ENCODE data around the gene SLC7A4.
A peak's percentile ranks its signal among the peaks of the same experiment; 100 is the strongest.

The SLC7A4 gene

GRCh38 chr22:20983081-20983771, 49.1 kb downstream of the SLC7A4 start:
- no peak for DNase-seq (ENCODE audit: low spot score)

- no peak for DNase-seq (ENCODE audit: low spot score)
Observed at GRCh38 chr22:20982563-20982882, 49.8 kb downstream of the SLC7A4 start.

DNA sequence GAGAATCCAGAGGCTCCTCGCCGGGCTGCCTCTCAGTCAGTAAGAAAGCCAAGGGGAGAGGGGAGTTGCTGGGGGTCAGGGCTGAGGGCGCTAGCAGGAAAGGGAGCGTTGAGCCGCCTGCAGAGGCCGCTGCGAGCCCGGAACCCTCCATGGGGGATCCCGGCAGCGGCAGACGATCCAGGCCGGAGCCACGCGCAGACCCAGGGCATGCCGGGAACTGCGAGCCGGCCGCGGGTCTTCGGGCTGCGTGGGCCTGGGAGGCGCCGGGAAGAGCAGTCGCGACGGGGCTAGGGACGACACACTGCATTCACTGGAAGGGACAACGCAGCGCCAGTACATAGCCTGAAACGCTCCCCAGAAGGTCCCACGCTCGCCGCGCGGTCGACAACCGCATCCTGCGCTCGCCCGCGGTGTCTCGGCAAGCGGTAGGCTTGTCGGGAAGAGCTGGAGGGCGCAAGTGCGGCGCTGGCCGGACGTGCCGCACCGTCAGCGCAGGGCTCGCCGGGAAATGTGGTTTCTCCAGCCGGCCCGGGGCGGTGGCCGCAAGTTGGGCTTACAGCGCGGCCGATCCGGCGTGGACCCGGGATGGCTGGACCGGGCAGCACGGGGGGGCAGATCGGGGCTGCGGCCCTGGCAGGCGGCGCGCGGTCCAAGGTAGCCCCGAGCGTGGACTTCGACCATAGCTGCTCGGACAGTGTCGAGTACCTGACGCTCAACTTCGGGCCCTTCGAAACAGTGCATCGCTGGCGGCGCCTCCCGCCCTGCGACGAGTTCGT, 50.4 kb downstream of the SLC7A4 start, which contains the start of gene LZTR1:
Gene LZTR1, plus strand, starts transcription at position 511 of the 776 bp plus-strand sequence. Its CDS starts 75 bp downstream, at position 586.
- peak; percentile 64 for DNase-seq (ENCODE audit: low spot score)

GRCh38 chr22:20980938-20981722, 51.2 kb downstream of the SLC7A4 start:
- DNase-seq (ENCODE audit: low spot score): no peak

DNA sequence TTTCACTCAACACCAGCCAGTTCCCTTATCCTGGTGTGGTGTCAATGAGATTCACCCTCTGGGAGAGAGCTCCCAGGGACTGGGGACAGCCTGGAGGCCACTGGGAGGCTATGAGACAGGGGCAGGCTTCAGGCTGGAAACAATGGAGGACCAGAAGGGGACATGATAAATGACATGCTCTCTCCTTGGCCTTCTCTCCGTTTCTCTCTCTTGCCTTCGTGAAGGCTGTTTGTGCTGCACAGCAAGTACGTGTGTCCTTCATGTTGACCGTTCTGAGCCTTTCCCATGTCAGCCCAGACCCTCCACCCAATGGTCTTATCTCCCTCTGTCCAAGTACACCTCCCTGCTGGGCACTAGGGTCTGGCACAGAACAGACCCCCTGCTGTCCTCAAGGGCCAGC, 51.8 kb downstream of the SLC7A4 start:
- no peak for DNase-seq (ENCODE audit: low spot score)

- DNase-seq (ENCODE audit: low spot score): no peak
Observed at GRCh38 chr22:20979940-20980453, 52.4 kb downstream of the SLC7A4 start.

DNA sequence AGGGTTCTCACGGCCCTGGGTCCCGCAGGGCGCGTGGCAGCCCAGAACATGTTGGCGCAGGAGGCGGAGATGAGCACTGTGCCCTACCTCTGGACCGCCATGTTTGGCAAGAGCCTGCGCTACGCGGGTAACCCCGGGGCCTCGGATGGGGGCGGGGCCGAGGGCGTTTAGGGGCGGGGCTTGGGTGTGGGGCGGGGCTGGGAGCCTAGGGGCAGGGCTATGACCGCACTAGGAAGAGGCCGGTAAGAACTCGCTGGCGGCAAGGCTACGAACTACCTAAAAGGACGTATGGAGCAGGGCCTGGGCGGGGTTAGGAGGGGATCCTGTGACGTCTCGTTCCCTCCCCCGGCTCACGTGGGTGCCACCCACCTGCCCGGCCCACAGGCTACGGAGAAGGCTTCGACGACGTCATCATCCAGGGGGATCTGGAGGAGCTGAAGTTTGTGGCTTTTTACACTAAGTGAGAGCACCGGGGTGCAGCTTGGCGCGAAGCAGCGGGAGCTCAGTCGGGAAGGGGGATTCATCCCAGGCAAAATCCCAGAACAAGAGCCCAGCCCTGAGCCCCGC, 53.0 kb downstream of the SLC7A4 start:
- DNase-seq (ENCODE audit: low spot score): peak; percentile 52

Data from CD4-positive, alpha-beta T cell treated with Interleukin-6 at 100 ng/mL for 8 hours (primary cell).